CD1c-positive myeloid dendritic cell (primary cell): Measurements from ENCODE around the gene NRXN3.

Experiments
- DNase-seq: peaks from one replicate; pipeline ENCODE4 v3.0.0-alpha.2; 2016; ENCODE audit errors: extremely low spot score

NRXN3 gene

GRCh38 chr14:79134361-79134760, 964.2 kb downstream of the NRXN3 start:
- DNase-seq = no peak

DNA sequence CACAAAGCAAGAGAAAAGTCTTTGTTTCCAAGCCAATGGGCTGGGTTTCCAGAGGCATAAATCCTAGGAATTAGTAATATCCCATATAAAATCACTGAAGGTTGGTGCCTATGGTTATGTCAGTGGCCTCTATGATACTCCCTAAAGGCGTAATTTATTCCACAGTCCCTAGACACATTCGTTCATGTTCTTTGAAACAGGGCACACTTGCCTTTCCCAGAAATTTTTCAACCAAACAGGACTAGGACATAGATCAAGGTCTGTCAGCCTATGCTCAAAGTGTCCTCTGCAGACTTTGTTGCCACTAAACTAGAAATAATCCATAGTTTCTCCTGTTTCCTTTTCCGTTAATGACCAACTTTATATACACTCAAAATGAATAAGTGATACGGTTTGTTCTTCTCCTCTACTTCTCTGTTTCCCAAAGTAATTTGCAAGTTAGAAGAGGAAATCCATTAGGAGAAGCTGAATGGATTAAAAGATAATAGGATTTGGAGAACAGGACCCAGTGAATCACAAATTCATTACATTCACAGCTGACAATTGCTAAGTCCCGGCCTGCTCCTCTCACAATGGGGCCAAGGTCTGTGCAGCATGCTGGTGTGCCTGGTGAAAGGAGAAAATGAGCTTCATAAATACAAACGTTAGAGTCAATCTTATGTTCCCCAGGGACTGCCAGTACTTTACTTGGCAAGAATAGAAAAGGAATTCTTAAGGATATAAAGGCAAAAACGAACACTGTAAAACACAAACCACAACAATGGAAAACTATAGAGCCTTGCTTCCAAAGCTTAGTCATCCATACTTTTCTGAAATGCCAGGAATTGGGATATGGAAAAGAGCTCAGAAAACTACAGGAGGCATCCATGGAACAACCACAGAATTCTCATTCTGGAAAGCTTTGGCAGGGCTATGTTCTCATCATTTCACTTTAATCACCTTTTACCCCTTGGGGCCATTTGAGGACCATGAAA, 966.2 kb downstream of the NRXN3 start:
- DNase-seq = no peak

DNA sequence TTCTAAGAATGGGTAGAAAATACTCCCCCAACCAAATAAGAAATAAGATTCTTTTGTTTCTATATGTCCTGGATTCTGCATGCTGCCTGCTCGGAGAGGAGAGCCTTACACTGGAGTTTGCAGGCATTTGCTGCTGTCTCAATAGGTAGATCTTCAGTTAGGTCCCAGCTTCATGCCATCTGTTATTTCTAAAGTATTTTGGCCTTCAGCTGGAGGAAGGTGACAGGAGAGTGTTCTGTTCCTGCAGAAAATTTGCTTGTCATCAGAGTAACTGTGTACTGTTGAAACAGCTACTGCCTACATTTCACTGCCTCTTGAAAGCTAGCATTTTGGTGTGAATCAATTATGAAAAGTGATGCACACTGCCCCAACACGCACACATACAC, 966.9 kb downstream of the NRXN3 start:
- DNase-seq = no peak

DNA sequence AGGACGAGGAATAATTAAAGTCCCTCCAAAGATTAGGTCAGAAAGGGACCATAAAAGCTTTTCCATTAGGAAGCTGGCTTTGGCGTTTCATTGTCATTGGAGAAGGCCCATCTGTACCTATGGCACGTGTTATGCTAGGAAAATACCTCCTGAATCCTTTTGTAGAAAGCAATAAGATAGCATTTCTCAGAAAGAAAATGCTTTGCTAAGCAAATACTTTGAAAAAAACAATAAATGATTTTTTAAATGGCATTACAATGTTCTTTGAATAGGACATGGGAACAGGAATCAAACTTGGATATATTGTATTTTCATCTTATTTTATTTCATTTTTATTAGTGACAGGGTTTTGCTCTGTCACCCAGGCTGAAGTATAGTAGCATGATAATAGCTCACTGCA, 967.7 kb downstream of the NRXN3 start:
- no peak for DNase-seq

DNA sequence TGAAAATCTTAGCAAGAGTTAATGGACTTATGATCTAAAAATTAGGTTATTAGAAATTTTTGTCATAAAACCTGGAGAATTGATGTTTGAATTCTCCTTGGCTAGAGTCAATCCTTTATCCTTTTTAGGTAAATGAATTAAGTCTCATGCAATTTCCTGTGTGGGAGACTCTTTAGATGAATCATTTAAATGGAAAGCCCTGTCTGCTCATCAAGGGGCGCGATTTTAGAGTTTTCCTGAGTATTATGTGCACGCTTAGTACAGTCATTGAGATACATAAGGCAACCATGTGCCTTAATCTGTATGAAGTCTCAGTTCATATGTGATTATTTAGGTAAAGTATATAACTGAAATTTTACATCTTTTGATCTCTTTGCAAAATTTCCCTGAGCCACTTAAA, 974.7 kb downstream of the NRXN3 start:
- DNase-seq = no peak

GRCh38 chr14:79150226-79150625, 980.1 kb downstream of the NRXN3 start:
- no peak for DNase-seq

DNA sequence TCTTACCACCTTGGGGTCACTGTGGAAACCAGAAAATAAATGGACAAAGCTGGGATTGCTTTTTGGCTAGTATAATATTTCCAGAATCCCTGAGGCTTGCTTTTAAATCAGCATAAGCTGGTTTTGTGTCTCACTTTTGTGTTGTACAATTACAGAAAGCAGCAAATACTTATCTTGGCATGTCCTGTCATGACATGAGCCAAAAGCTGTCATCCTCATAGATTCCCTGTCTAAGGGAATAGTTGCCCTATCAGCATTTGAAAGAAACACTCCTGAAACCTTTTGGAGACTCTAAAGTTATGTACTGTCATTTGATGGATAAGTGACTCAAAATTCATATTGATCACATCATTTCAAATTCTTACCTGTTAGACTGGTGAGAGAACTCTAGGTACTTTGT, 987.2 kb downstream of the NRXN3 start:
- no peak for DNase-seq

DNA sequence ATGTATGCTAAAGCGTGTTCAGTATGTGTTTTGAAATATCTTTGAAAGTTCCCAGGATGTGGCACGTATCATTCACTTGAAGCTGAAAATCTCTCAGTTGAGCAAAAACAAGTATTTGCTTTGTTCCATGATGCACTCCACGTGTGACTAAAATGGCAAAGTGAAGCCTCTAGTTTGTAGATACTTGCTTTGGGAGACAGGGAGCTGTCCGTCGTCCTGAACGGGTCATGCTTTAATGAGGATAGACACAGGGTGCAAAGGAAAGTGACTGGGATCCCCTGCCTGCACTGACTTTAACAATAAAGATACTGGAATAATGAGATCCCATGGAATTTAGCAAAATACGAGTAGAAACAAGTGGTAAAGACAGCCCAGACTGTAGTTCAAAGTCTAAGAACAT, 991.4 kb downstream of the NRXN3 start:
- DNase-seq = no peak

DNA sequence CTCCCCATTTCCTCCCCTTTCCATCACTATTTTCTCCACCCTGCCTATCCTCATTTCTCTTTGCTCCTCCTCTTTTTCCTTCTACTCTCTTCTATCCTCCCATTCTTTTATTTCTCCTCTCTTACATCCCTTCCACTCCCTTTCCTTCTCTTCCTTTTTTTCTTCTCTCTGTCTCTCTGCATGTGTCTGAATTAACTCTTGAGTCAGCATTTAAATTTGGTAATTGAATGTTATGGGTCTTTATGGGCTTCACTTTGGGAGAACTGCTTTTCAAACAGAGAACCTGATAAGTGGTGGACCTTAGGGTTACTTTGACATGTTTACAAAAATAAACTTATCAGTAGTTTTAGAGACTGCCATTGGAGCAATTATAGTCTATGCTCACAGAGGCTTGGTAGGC, 992.7 kb downstream of the NRXN3 start:
- no peak for DNase-seq

GRCh38 chr14:79165471-79166090, 995.4 kb downstream of the NRXN3 start:
- no peak for DNase-seq

- DNase-seq = no peak
Observed at GRCh38 chr14:79166171-79166570, 996.0 kb downstream of the NRXN3 start.

DNA sequence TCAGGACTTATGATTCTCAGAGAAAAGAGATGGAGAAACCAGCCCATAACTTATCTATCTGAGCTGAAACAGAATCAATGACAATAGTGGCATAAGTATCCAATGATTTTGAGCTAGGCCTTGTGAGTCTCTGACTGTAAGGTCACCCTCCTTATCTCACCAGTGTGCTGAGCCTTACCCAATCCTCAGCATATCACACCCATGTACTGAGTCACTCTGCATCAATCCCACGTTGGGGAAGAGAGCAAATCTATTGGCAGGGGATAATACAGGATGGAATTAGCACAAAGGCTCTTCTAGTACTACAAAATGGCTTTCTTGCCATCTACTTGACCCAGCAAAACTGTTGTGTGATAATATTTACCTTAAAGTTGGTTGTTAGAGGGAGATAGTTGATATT, 997.8 kb downstream of the NRXN3 start:
- DNase-seq = no peak

- no peak for DNase-seq
Observed at GRCh38 chr14:79175671-79176070, 1005.5 kb downstream of the NRXN3 start.

DNA sequence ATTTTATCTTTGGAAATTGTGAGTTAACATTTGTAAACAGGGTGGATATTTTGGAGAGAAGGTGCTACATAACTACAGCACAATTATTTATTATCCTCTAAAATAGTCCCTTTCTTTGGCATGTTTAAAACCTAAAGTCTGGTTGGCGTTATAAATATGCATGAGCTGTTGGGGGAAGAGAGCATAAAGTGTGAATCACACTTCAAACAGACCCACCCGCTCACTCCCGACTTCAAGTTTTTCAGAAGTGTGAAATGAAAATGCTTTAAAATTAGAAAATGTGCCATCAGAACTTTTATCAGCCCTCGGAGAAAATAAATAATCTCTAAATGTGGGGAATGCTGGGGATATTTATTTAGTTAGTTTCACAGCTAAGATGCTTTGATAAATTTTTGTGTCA, 1006.9 kb downstream of the NRXN3 start:
- DNase-seq = no peak

DNA sequence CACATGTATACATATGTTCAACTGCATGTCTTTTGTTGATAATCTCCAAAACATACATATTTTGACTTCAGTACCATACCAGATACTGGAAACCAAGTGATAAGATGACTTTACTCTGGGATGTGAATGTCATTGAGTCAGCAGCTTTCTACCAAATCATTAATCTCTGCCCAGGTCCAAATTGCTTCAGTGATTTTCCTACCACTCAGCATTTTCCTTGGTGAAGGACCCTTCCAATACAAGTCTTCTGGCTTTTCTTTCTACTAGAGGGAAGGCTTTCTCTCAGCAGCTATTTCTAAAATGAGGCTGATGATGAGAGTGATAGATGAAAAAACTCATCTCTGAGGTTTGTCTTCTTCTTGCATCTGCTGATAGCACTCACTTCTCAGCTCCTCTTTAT, 1008.5 kb downstream of the NRXN3 start:
- no peak for DNase-seq

- no peak for DNase-seq
Observed at GRCh38 chr14:79179985-79180384, 1009.8 kb downstream of the NRXN3 start.

DNA sequence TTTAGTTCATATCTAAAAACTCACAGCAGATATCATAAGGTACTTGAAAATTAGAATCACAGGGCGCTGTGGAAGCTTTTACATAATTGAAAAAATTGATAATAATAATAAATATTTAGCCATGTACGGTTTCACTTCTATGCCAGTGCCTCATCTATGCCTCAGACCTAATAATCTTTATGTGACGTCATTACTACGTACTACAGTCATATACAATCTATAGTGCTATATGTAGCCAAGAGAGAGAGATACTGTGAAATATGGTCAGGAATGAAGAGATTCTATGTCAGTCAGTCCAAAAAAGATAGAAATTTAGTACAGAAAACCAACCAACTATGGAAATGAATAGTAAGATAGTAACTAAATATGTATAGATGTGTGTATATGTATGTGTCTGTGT, 1010.5 kb downstream of the NRXN3 start:
- DNase-seq = no peak

DNA sequence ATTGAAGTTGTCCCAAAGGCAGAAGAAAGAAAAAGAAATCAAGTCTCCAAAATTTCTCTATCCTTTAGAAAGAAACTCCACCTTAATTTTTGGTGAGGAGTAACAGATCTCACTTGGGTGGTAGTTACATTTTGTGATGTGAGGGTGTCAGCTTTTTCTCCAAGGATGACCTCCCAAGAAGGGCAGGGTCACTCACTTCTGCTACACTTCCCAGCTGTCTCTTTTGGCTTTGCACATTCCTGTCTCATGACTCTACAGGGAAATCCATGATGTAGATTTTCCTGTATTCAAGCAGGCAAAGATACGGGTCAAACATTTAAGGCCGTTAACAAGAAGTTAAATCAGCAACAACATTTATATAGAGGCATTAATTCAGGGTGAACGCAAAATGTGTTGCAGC, 1016.4 kb downstream of the NRXN3 start:
- no peak for DNase-seq

DNA sequence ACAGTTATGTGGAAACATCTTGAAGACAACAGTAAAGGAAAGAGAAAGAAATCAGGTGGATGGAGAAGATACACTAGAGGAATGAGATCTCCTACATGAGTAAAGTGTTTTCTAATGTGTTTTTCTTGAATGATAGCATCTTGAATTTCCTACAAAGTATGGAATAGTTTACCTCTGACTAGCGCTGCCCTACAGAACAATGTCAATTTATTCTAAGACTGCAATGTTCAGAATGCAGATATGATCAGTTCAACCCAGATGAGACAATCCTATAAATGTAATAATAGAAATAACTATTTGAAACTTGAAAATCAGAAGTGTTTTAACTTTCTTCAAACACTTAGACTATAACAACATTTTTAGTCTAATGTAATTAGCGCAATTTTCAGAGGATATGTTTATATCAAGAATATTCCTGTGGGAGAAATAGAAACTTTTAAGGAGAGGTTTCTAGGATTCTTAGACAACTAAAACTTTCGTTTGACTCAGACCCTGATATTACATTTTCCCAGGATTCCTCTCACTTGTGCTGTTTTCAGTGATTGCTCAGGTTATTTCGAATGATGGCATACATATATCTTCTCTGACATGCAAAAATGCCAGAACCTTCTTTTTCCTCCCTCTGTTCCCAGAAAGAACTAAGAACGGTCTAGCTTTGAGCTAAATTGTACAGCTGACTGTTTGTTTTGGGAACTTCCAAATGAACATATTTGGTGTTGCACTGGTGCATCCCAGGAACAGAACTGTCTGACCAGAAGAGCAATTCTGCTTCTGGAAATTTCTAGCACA, 1023.7 kb downstream of the NRXN3 start:
- no peak for DNase-seq

DNA sequence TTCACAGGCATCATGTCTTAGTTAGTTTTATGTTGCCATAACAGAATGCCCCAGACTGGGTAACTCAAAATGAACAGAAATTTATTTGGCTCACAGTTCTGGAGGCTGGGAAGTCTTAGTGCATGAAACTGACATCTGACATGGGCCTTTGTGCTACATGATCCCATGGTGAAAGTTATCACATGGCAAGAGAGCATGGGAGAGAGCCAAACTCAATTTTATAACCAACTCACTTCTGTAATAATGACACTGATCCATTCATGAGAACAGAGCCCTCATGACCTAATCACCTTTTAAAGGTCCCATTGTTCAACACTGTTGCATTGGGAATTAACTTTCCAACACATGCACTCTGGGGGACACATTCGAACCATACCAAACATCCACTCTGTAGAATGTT, 1026.0 kb downstream of the NRXN3 start:
- DNase-seq = no peak

DNA sequence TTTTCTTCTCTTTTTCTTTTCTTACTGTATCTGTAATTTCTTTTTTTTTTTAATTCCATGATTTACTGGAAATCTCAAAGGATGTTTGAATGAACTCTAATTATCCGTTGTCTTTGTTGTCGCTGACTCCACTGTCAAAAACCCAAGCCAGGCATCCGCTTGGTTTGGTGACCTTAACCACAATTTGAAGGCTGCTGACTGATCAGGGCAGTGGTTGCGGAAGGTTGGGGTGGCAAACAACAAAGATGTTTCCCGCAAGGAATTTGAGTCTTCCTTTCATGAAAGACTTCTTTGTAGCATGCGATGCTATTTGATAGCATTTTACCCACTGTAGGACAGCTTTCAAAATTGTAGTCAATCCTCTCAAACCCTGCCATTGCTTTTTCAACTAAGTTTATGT, 1027.3 kb downstream of the NRXN3 start:
- DNase-seq = no peak

DNA sequence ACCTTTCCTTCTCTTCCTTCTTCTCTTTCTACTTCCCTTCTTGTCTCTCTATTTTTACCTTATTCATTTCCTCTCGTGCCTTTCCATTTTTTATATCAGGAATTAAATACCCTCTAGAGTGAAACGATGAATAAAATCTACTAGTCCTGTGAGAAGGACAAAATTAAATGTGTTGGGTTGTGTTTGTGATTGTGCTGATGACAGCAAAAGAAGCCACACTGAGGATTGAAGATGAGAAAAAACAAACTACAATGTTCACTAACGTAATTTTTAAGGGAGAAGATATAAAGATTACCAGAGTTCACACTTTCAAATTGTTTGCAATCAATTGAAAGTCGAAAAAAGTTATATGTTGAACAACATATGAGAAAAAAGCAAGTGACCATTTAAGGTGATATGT, 1029.0 kb downstream of the NRXN3 start:
- no peak for DNase-seq
